ENCODE measurements around the gene PLAU. TPM values are rescaled to one million over a fixed set of nuclear protein-coding genes. Genes with fewer than 3 reads are reported as not detected.

PLAU gene
- 11.2 and 14.9 TPM in 2 replicates for total RNA-seq (2013; cell fraction: nucleolus; rRNA removed)
- total RNA-seq (2014; rRNA removed) (11.2 and 11.9 TPM in 2 replicates), total RNA-seq (2014; rRNA removed; fragmentation: Illumina TruSeq; extraction: Trizol) (9.3 and 16.0 TPM in 2 replicates), total RNA-seq (2021) (15.2 and 17.1 TPM in 2 replicates), polyA plus RNA-seq (2011; rRNA removed) (2.0 and 2.5 TPM in 2 replicates), polyA plus RNA-seq (2014; fragmentation: Illumina TruSeq; extraction: Trizol) (10.4 and 12.8 TPM in 2 replicates), polyA plus RNA-seq (2014; fragmentation: Nextera tagmentation; extraction: Ambion mirVana) (1 to 10 TPM; 5.7 to 8.0 TPM), polyA plus RNA-seq (2014; rRNA removed) (11.1 and 12.2 TPM in 2 replicates), polyA plus RNA-seq (2016; fragmentation: Nextera tagmentation; extraction: Ambion mirVana) (10 to 100 TPM; 16.9 to 20.9 TPM), polyA minus RNA-seq (2011; rRNA and poly(A)+ RNA removed) (2.0 and 2.3 TPM in 2 replicates), Bru-seq, nascent RNA (percentile 51 among the genes with signal in this experiment), BruChase-seq, experiment 1, labeled RNA remaining after a 6-hour chase (percentile 50 among the genes with signal in this experiment), BruChase-seq, experiment 2, labeled RNA remaining after a 2-hour chase (percentile 50 among the genes with signal in this experiment)
- polyA plus RNA-seq (2011; ENCODE audit: low read depth), result 0.20 TPM
- 3.2 and 4.3 TPM in 2 replicates for polyA plus RNA-seq (2011; cell fraction: cytosol; rRNA removed)
- polyA plus RNA-seq (2011; cell fraction: nucleus; rRNA removed), result 5.4 and 7.6 TPM in 2 replicates
- polyA plus RNA-seq (2012), result 0.54 and 1.2 TPM in 2 replicates
- polyA minus RNA-seq (2011; cell fraction: cytosol; rRNA and poly(A)+ RNA removed), result 0.62 and 1.2 TPM in 2 replicates
- 1.1 and 1.2 TPM in 2 replicates for polyA minus RNA-seq (2011; cell fraction: nucleus; rRNA and poly(A)+ RNA removed)
- long read RNA-seq, experiment 1, transcript PLAU-201 (11 exons, 2,321 nt), result major isoform, 6 of 11 reads
- long read RNA-seq, experiment 1, partial matches to known transcripts, result 0 of 11 reads
- long read RNA-seq, experiment 1, other reads (novel, unspliced or antisense), result 5 of 11 reads
- long read RNA-seq, experiment 2, transcript PLAU-201 (11 exons, 2,321 nt), result major isoform, 29 of 49 reads
- long read RNA-seq, experiment 2, partial matches to known transcripts, result 0 of 49 reads
- long read RNA-seq, experiment 2, other reads (novel, unspliced or antisense), result 20 of 49 reads

- Histone ChIP-seq H2AFZ (ENCODE audit: control insufficient read depth, low read depth, low read length) (peak within 1 kb of the TSS; percentile 38), H3K4me3 (peak within 1 kb of the TSS; percentile 74), H3K36me3 (ENCODE audit: control insufficient read depth in 2 of 2, insufficient read depth in 2 of 2, low read length in 1 of 2) (no peaks in the 10 kb centered on the region), H3K9ac (ENCODE audit: control insufficient read depth, insufficient read depth, low read length) (no peak within 1 kb of the TSS), H3K4me1 (ENCODE audit: control insufficient read depth, insufficient read depth, low read length) (peaks cover 18% of the 10 kb centered on the region), H3K9me3 (replicated peaks; ENCODE audit: control insufficient read depth, insufficient read depth, low read length) (no peaks in the 10 kb centered on the region), H3K27me3 (replicated peaks in 1 of 2; ENCODE audit: control insufficient read depth in 2 of 2, insufficient read depth in 2 of 2, low read length in 1 of 2) (peaks cover 0 to 7% of the 10 kb centered on the region in 2 experiments; a peak in 3 of 4 replicates), H3K27ac (ENCODE audit: control insufficient read depth, insufficient read depth) (no peak within 1 kb of the TSS), H3K4me2 (ENCODE audit: control insufficient read depth, insufficient read depth) (peak within 1 kb of the TSS; percentile 83), H3K79me2 (ENCODE audit: control insufficient read depth, insufficient read depth, low read length) (no peaks in the 10 kb centered on the region), H4K20me1 (ENCODE audit: control insufficient read depth, insufficient read depth) (0 out of 2 replicates have a peak, but pooled peaks cover 4% of the 10 kb centered on the region)
- BruUV-seq (replicated peaks), result no TSS peak
- DNase-seq (ENCODE audit: low read depth, low spot score) (no peak), ATAC-seq (peak; percentile 68), FAIRE-seq (no peak)
- ChIA-PET CTCF (interaction anchor here (1.0 to 7.1 kb wide), 8 partner anchors 12 to 46 kb away, joined by 3 to 40 read pairs (median 8); no protein-coding TSS in a partner anchor), POLR2A (interaction anchor here (0.8 to 1.8 kb wide), 10 partner anchors 10 to 32 kb away, joined by 3 to 7 read pairs (median 4); no protein-coding TSS in a partner anchor), RAD21 (ENCODE audit: unreplicated experiment) (interaction anchor here (0.7 to 5.4 kb wide), 7 partner anchors 9 to 148 kb away, joined by 3 to 54 read pairs (median 4); no protein-coding TSS in a partner anchor), SMC1A (ENCODE audit: uncharacterized antibody, unreplicated experiment) (interaction anchor here (0.9 to 4.6 kb wide), 8 partner anchors 10 to 32 kb away, joined by 3 to 21 read pairs (median 6); no protein-coding TSS in a partner anchor)
- intact Hi-C loops (cut with micrococcal nuclease; ENCODE audit: unreplicated experiment) (loop anchor here (2.0 kb wide), 1 partner anchor 24 kb away; no protein-coding TSS in a partner anchor), in situ Hi-C loops (cut with MboI) (no loop called here)
- under 1% methylated on average over 39 of the region's 74 CpGs for WGBS (ENCODE audit: insufficient coverage, insufficient replicate concordance, low lambda C conversion rate, missing lambda C conversion rate)
- peak; percentile 33; the same call in 1 of the 2 replicates for TF ChIP-seq NR2F1 (conservative IDR thresholded peaks at IDR 0.05)
- TF ChIP-seq CBFB (IDR thresholded peaks at IDR 0.05; ENCODE audit: low read depth), result no peak
- no peak for TF ChIP-seq ZSCAN29 (IDR thresholded peaks at IDR 0.05)
- TF ChIP-seq MTA3 (IDR thresholded peaks at IDR 0.05; ENCODE audit: borderline replicate concordance, low read length), result no peak
- 0 out of 2 replicates have a peak, but pooled peaks have one; percentile 65 for TF ChIP-seq SMARCA5 (IDR thresholded peaks at IDR 0.05)
- no peak for TF ChIP-seq NFYA (IDR thresholded peaks at IDR 0.05; ENCODE audit: borderline replicate concordance, low read depth, low read length)
- 0 out of 4 replicates have a peak, but pooled peaks of 1 of the 2 experiments have one; percentile 6 for TF ChIP-seq SRF (IDR thresholded peaks at IDR 0.05; ENCODE audit: low read depth in 2 of 2, low read length in 2 of 2)
- TF ChIP-seq BACH1 (IDR thresholded peaks at IDR 0.05; ENCODE audit: borderline replicate concordance), result 0 out of 2 replicates have a peak, but pooled peaks have one; percentile 44
- TF ChIP-seq EGR1 (IDR thresholded peaks at IDR 0.05; ENCODE audit: borderline replicate concordance in 1 of 2, low read depth in 2 of 2, low read length in 2 of 2), result peak in 1 of 2 experiments; percentile 34; a peak in 1 of 3 replicates
- peak; percentile 58 for TF ChIP-seq NKRF (conservative IDR thresholded peaks at IDR 0.05)
- TF ChIP-seq BHLHE40 (IDR thresholded peaks at IDR 0.05; ENCODE audit: borderline replicate concordance in 1 of 2, low read depth in 2 of 2, low read length in 1 of 2), result peak in 1 of 2 experiments; percentile 35; a peak in 1 of 4 replicates
Observed at GRCh38 chr10:73910764-73911552, at the start of gene PLAU. Gene PLAU (plus strand): TSS chr10:73911132. CDS start chr10:73911556, 424 bp downstream.

Measured in GM12878 (cell line).